A673 (cell line): ENCODE data around the gene ALDH3B2.

Experiments used
- CTCF ChIP-seq: fragments of 300-800, 200-600 bp; sonication (generic); conservative IDR thresholded peaks from 2 replicates; pipeline ENCODE4 v1.5.1; 2017; ENCODE audit warnings: low read depth, mild to moderate bottlenecking, antibody characterized with exemption, low read length, moderate library complexity, mixed read lengths
- EZH2 ChIP-seq: fragments of 200-600 bp; sonication (generic); IDR thresholded peaks from 2 replicates; pipeline ENCODE4 v1.6.1; 2017; ENCODE audit warnings: borderline replicate concordance, low read depth, mild to moderate bottlenecking, mixed read lengths, antibody characterized with exemption, low read length; ENCODE audit not compliant: poor library complexity, severe bottlenecking

DNA sequence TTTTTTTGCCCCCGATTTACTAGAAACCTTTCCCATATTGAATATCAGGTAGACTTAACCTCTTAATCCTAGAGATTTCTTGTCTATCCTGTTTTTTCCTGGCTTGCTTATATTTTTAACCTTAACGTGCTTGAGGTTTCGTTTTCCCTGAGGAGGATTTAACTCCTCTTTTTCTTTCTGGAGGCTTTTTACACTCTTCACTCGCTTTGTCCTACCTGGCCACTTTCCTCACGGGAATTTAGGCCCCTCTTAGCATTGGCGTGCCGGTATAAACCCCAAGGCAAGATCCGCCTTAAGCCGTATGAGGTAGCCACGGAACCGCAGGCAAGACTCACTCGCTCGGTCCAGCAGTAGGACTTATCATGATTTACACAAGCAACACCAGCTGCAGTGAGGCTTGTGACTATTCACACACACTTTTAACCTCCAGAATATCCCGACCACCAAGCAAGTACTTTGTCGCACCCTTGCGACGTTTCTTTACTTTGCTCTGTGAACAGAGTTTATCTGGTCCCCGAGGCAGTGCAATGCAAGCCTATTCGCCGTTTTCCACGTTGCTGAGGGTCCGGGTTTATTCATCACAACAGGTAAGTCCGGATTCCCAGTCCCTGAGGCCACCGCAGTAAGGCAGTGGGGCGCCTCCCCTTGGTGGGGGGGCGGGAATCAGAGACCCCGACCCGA, 20.6 kb upstream of the ALDH3B2 start:
- TF ChIP-seq CTCF (no peak), EZH2 (no peak)
